ENCODE results near the gene BTBD6. TPM values are rescaled to one million over a fixed set of nuclear protein-coding genes. Genes with fewer than 3 reads are reported as not detected.

The BTBD6 gene
- total and polyA plus RNA-seq, 4 experiments from 2014 or later, result 5.4 to 56.7 (median 34.7) TPM

DNA sequence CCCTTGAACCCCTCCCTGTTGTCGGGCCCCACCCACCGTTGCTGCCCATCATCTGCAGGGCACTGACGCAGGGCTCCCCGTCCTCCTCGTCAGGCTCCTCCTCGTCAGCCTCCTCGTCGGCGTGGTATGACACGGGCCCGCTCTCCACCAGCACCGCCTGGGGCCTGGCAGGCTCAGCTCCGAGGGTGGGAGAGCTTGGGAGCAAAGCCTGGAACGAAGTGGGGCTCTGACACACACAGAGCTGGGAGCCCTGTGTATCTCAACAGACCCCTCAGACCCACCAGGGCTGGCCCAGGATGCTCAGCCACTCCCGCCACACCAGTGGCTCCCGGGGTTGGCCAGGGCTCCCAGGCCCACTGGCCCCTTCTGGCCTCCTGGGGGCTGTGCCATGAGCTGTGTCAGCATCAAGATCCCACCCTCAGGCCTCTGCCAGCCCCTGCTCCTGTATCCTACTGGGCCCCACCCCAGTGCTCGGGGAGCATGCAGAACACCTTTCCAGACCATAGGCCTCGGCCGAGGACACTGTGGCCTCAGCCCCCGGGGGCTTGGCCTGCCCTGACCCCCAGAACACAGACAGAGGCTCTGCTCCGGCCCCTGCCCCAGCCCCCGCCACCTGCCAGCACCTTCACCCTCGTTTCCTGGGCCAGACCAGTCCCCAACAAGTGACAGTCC is 37.1 kb upstream of the BTBD6 start:
- no peak overlapping the region for H3K4me3 Mint-ChIP-seq
- peaks cover 9 to 17% of the 10 kb centered on the region in 2 donors for H3K36me3 Mint-ChIP-seq
- intact Hi-C loops (cut with micrococcal nuclease), result no loop called here
- no peaks in the 10 kb centered on the region for H3K27me3 ChIP-seq (ENCODE audit: insufficient read depth, low read length)
- H3K9me3 ChIP-seq (ENCODE audit: control insufficient read depth in 1 of 2, low read length in 2 of 2), result no peaks in the 10 kb centered on the region
- H3K9me3 Mint-ChIP-seq, result no peaks in the 10 kb centered on the region
- no peaks in the 10 kb centered on the region for H3K27me3 Mint-ChIP-seq
- POLR2A ChIA-PET (ENCODE audit: partially characterized antibody), result no interaction called here
- H3K27ac ChIP-seq (ENCODE audit: low read depth, low read length), result no peak overlapping the region
- DNase-seq, result peak in 1 of 5 donors; percentile 24
- H3K4me3 ChIP-seq (ENCODE audit: low read length in 2 of 2), result no peak overlapping the region
- no peaks in the 10 kb centered on the region for H3K36me3 ChIP-seq (ENCODE audit: insufficient read depth, low read length)
- peaks cover 0 to 9% (median 3%) of the 10 kb centered on the region in 4 donors for H3K4me1 Mint-ChIP-seq
- no peak overlapping the region for H3K27ac Mint-ChIP-seq
- CTCF ChIA-PET (ENCODE audit: partially characterized antibody), result interaction anchor here (0.6 kb wide), 1 partner anchor 121 kb away, joined by 3 read pairs; no protein-coding TSS in a partner anchor
- H3K4me1 ChIP-seq (ENCODE audit: insufficient read depth, low read length), result no peaks in the 10 kb centered on the region

DNA sequence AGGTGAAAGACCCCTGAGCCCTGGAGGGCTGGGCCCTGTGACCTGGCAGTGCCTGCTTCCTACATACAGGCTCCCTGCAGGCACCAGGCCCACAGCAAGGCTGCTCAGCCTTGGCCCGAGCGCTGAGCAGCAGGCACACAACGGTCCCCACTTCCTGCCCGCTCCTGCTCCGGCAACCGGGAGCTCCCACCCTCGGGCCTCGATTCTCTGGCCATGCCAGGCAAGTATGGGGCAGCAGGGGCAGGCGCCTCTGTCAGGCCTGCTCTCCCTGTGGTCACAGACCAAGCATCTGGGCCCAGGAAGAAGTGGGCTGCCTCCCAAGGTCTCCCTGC is 36.6 kb upstream of the BTBD6 start:
- H3K4me3 Mint-ChIP-seq, result no peak overlapping the region
- no peak overlapping the region for H3K27ac Mint-ChIP-seq
- H3K27me3 ChIP-seq (ENCODE audit: insufficient read depth, low read length), result no peaks in the 10 kb centered on the region
- H3K27ac ChIP-seq (ENCODE audit: low read depth, low read length), result no peak overlapping the region
- H3K9me3 Mint-ChIP-seq, result no peaks in the 10 kb centered on the region
- H3K4me1 ChIP-seq (ENCODE audit: insufficient read depth, low read length), result no peaks in the 10 kb centered on the region
- intact Hi-C loops (cut with micrococcal nuclease), result no loop called here
- peaks cover 0 to 9% (median 3%) of the 10 kb centered on the region in 4 donors for H3K4me1 Mint-ChIP-seq
- H3K36me3 Mint-ChIP-seq, result peaks cover 9 to 17% of the 10 kb centered on the region in 2 donors
- H3K36me3 ChIP-seq (ENCODE audit: insufficient read depth, low read length), result no peaks in the 10 kb centered on the region
- no peaks in the 10 kb centered on the region for H3K9me3 ChIP-seq (ENCODE audit: control insufficient read depth in 1 of 2, low read length in 2 of 2)
- no peak overlapping the region for H3K4me3 ChIP-seq (ENCODE audit: low read length in 2 of 2)
- no peak for DNase-seq
- no peaks in the 10 kb centered on the region for H3K27me3 Mint-ChIP-seq
- ChIA-PET POLR2A (ENCODE audit: partially characterized antibody) (no interaction called here), CTCF (ENCODE audit: partially characterized antibody) (no interaction called here)

DNA sequence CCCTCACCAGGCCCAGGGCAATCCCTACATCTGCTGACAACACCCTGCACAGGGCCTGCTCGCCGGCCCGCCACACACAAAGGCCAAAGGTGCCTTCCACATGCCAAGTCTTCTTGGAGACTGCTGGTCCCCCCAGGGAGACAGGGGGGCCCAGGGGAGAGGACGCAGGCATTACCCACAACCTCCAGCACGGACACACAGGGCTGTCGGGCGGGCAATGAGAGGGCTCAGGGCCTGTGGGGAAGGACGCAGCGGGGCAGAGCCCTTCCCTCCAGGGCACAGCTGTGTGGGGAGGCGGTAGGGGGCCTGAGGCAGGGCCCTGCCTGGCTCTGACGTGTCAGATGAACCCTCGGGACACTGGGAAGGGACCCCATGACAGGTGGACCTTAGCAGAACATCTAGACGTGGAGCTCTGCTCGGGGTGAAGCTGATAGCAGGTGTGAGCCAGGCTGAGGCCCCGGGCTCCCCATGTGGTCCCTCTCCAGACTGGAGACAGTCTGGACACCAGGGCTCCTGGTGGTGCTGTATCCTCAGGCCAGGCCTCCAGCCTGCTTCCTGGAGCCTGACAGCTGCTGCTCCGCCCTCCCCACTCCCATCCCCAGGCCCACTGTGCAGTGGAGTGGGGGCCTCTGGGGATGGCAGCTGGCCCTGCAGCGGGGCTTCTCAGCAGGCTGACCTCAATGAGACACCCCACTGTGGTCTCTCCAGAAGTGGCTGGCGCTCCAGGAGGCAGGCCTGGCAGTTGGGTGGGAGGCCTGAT is 35.6 kb upstream of the BTBD6 start:
- Mint-ChIP-seq H3K36me3 (peaks cover 9 to 20% of the 10 kb centered on the region in 2 donors), H3K27me3 (no peaks in the 10 kb centered on the region), H3K4me1 (peaks cover 0 to 9% (median 3%) of the 10 kb centered on the region in 4 donors), H3K9me3 (no peaks in the 10 kb centered on the region), H3K4me3 (no peak overlapping the region), H3K27ac (peak overlapping the region in 1 of 7 donors; percentile 11)
- no peak overlapping the region for H3K27ac ChIP-seq (ENCODE audit: low read depth, low read length)
- no peak overlapping the region for H3K4me3 ChIP-seq (ENCODE audit: low read length in 2 of 2)
- no peaks in the 10 kb centered on the region for H3K9me3 ChIP-seq (ENCODE audit: control insufficient read depth in 1 of 2, low read length in 2 of 2)
- intact Hi-C loops (cut with micrococcal nuclease), result no loop called here
- ChIA-PET POLR2A (ENCODE audit: partially characterized antibody) (no interaction called here), CTCF (ENCODE audit: partially characterized antibody) (interaction anchor here (1.3 to 3.1 kb wide), 2 partner anchors 9 to 30 kb away, joined by 3 to 10 read pairs; no protein-coding TSS in a partner anchor)
- no peaks in the 10 kb centered on the region for H3K4me1 ChIP-seq (ENCODE audit: insufficient read depth, low read length)
- H3K36me3 ChIP-seq (ENCODE audit: insufficient read depth, low read length), result peaks cover 5% of the 10 kb centered on the region
- H3K27me3 ChIP-seq (ENCODE audit: insufficient read depth, low read length), result no peaks in the 10 kb centered on the region
- peak in 1 of 5 donors; percentile 29 for DNase-seq

DNA sequence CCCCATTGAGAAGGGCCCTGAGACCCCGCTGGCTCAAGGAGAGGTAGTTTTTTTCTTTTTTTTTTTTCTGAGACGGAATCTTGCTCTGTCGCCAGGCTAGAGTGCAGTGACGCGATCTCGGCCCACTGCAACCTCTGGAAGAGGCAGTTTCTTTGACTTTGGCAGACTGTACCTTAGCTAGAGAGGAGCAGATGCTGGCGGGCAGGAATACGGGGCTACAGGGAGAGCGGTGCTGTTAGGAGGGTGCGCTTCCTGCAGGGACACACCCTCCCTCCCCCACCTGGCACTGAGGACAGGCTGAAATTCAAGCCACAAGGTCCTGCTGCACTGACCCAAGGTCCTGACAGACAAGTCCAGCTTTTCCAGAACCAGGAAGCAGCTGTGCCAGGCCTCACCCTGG is 35.0 kb upstream of the BTBD6 start:
- peaks cover 9% of the 10 kb centered on the region for H3K36me3 ChIP-seq (ENCODE audit: insufficient read depth, low read length)
- H3K4me1 ChIP-seq (ENCODE audit: insufficient read depth, low read length), result no peaks in the 10 kb centered on the region
- intact Hi-C loops (cut with micrococcal nuclease), result no loop called here
- peaks cover 0 to 9% (median 3%) of the 10 kb centered on the region in 4 donors for H3K4me1 Mint-ChIP-seq
- H3K4me3 ChIP-seq (ENCODE audit: low read length in 2 of 2), result no peak overlapping the region
- H3K9me3 Mint-ChIP-seq, result no peaks in the 10 kb centered on the region
- no peaks in the 10 kb centered on the region for H3K27me3 ChIP-seq (ENCODE audit: insufficient read depth, low read length)
- H3K27ac ChIP-seq (ENCODE audit: low read depth, low read length), result no peak overlapping the region
- H3K27ac Mint-ChIP-seq, result peak overlapping the region in 1 of 7 donors; percentile 11
- ChIA-PET POLR2A (ENCODE audit: partially characterized antibody) (no interaction called here), CTCF (ENCODE audit: partially characterized antibody) (interaction anchor here (1.3 to 3.1 kb wide), 2 partner anchors 9 to 29 kb away, joined by 3 to 10 read pairs; no protein-coding TSS in a partner anchor)
- DNase-seq, result peak in 1 of 5 donors; percentile 35
- H3K36me3 Mint-ChIP-seq, result peaks cover 10 to 24% of the 10 kb centered on the region in 2 donors
- no peaks in the 10 kb centered on the region for H3K9me3 ChIP-seq (ENCODE audit: control insufficient read depth in 1 of 2, low read length in 2 of 2)
- no peak overlapping the region for H3K4me3 Mint-ChIP-seq
- H3K27me3 Mint-ChIP-seq, result no peaks in the 10 kb centered on the region

GRCh38 chr14:105214324-105214915 is 33.9 kb upstream of the BTBD6 start:
- Histone ChIP-seq H3K4me3 (ENCODE audit: low read length in 2 of 2) (no peak overlapping the region), H3K27ac (ENCODE audit: low read depth, low read length) (no peak overlapping the region), H3K4me1 (ENCODE audit: insufficient read depth, low read length) (no peaks in the 10 kb centered on the region), H3K36me3 (ENCODE audit: insufficient read depth, low read length) (peaks cover 17% of the 10 kb centered on the region), H3K9me3 (ENCODE audit: control insufficient read depth in 1 of 2, low read length in 2 of 2) (no peaks in the 10 kb centered on the region), H3K27me3 (ENCODE audit: insufficient read depth, low read length) (no peaks in the 10 kb centered on the region)
- H3K4me1 Mint-ChIP-seq, result peaks cover 0 to 9% (median 3%) of the 10 kb centered on the region in 4 donors
- no peak overlapping the region for H3K4me3 Mint-ChIP-seq
- H3K27me3 Mint-ChIP-seq, result no peaks in the 10 kb centered on the region
- H3K36me3 Mint-ChIP-seq, result peaks cover 18 to 31% of the 10 kb centered on the region in 2 donors
- CTCF ChIA-PET (ENCODE audit: partially characterized antibody), result interaction anchor here (1.3 to 3.1 kb wide), 2 partner anchors 10 to 28 kb away, joined by 3 to 10 read pairs; no protein-coding TSS in a partner anchor
- peaks cover 0 to 4% (median 0%) of the 10 kb centered on the region in 8 donors for H3K9me3 Mint-ChIP-seq
- no peak overlapping the region for H3K27ac Mint-ChIP-seq
- no peak for DNase-seq
- intact Hi-C loops (cut with micrococcal nuclease), result no loop called here
- POLR2A ChIA-PET (ENCODE audit: partially characterized antibody), result no interaction called here

DNA sequence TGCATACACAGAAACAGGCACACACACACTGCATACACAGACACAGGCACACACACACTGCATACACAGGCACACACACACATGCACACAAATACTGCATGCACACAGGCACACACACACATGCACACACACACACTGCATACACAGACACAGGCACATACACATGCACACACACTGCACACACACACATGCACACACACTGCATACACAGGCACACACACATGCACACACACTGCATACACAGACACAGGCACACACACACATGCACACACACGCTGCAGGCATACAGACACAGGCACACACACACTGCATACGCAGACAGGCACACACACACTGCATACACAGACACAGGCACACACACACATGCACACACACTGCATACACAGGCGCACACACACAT is 32.7 kb upstream of the BTBD6 start:
- Histone ChIP-seq H3K27ac (ENCODE audit: low read depth, low read length) (no peak overlapping the region), H3K36me3 (ENCODE audit: insufficient read depth, low read length) (peaks cover 27% of the 10 kb centered on the region), H3K4me3 (ENCODE audit: low read length in 2 of 2) (no peak overlapping the region), H3K27me3 (ENCODE audit: insufficient read depth, low read length) (no peaks in the 10 kb centered on the region), H3K4me1 (ENCODE audit: insufficient read depth, low read length) (no peaks in the 10 kb centered on the region), H3K9me3 (ENCODE audit: control insufficient read depth in 1 of 2, low read length in 2 of 2) (no peaks in the 10 kb centered on the region)
- ChIA-PET CTCF (ENCODE audit: partially characterized antibody) (no interaction called here), POLR2A (ENCODE audit: partially characterized antibody) (no interaction called here)
- Mint-ChIP-seq H3K27me3 (no peaks in the 10 kb centered on the region), H3K36me3 (peaks cover 23 to 31% of the 10 kb centered on the region in 2 donors), H3K9me3 (peaks cover 0 to 4% (median 0%) of the 10 kb centered on the region in 8 donors), H3K27ac (peak overlapping the region in 2 of 7 donors; percentile 35 to 41), H3K4me1 (peaks cover 0 to 9% (median 3%) of the 10 kb centered on the region in 4 donors), H3K4me3 (no peak overlapping the region)
- intact Hi-C loops (cut with micrococcal nuclease), result no loop called here
- DNase-seq, result no peak

Measured in CD4-positive, alpha-beta memory T cell (primary cell).